Stimulated activated CD4-positive, alpha-beta T cell treated with anti-CD3 and anti-CD28 coated beads, Interleukin-12 subunit alpha, Interleukin-12 subunit beta, amount 100 ng/mL, for 24 hours (primary cell): Measurements from ENCODE around the gene DPYD.

Experiments
- DNase-seq, 2 experiments: peaks; one replicate each; pipeline ENCODE4 v3.0.0-alpha.2; 2020; ENCODE audit warnings: low read depth in 2 of 2

DPYD gene

DNA sequence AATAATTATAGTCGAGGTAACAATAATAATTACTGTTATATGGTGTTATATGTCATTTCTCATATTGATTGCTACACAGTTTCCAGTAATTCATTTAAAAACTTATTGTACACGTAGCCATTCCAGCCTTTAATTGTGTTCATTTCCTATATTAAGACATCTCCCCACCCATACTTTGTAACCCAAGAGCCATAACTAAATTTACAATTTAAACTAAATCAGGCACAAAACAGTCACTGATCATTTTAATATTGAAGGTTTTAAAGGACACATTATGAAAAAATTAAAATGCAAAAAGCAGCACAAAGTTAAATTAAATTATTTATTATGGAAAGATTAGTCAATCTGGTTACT lies 487.0 kb downstream of the DPYD start:
- no peak for DNase-seq

DNA sequence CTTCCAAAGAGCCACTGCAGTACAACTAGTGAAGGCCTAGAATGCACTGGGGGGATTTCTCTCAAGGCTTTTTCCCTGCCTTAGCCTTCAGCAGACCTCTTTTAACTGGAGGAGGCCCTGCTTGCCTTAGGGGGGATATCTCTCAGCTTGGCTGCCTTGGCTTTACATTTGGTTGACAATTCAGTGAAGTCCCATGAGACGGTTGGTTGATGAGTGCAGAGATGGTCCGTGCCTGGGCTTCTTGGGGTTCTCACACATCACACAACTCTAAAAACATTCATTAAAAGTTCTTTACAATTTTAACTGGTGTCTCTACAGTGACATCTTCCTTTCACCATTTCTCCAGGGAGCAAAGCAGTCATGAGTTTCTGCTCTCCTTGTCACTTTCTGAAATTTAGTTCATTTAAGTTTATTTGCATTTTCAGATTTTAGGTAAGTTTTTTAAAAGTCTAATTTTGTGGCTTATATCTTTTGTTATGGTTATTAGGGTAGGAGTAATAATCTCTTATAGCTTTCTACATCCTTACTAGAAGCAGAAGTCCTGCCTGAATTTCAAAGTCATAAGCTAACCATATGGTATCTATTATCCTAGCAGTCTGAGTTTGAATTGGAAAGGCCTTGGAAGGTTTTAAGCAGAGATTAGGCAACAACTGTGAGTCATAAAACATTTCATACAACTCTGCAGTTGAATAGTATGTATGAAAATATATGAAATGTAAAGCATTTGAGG lies 487.6 kb downstream of the DPYD start:
- no peak for DNase-seq

DNA sequence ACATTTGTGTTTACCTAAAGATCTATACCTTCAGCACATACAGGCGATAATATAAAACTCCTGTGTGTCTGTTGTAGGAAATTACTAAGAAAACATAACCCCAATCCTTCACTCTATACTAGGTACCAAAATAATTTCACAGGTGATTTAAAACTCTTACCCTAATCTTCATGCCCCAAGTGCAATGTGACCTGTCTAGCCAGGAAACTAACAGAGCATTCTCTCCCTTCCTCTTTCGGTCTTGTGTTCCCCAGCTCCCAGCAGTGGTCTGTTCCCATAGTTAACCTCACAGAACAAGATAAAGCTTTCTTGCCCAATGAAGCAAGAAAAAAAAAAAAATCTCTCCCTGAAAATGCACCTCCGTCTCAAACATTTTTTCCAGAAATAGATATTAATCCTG lies 493.5 kb downstream of the DPYD start:
- DNase-seq = no peak

DNA sequence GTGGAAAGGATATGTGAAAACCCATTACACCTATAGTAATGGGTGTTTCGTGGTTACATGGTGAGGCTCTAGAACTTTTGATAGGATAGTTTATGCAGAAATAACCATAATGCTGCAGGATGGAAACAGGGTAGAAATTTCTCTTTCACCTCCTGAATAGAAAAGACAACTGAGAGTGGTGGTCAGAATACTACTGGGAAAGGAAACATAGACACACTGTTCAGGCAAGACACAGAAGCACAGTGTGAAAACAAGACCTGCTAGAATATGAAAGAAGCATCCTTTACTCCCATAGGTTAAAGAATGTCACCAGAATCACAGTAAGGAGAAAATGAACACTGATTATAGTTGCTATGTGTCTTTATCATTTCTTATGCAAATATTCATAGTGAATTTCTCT lies 496.6 kb downstream of the DPYD start:
- DNase-seq = no peak

DNA sequence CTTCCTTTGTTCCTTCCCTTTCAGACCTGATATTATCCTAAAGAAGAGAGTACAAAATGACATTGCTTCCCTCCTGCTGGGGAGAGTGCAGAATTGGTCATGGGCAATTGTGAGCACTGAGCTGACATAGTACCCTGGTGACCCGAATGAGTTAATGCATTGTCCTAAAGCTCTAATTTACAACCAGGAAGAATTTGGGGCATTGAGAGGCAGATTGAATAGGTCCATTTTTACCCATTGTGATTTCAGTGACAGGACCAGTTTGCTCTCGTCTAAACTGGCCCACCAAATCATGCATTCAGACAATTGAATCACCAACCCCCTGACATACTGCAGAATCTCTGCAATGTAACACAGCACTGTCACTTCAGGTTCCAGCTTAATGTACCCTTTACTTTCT lies 497.4 kb downstream of the DPYD start:
- DNase-seq = no peak

DNA sequence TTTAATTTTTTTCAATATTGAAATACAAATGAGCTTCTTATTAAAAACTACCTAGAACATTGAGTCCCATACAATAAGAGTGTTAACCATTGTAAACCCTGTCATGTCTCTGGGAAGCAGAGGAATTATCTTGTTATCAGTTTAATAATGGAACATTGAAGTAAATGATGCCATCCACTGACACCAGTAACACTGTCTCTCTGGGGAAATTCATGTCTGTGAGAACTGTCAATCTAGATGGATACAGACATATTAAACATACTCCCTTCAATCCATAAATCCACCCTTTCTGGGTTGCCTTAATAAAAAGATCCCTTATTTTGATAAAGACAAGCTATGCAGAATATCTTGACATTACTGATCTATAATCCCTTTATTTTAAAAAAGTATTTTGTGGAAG lies 503.2 kb downstream of the DPYD start:
- DNase-seq = no peak

DNA sequence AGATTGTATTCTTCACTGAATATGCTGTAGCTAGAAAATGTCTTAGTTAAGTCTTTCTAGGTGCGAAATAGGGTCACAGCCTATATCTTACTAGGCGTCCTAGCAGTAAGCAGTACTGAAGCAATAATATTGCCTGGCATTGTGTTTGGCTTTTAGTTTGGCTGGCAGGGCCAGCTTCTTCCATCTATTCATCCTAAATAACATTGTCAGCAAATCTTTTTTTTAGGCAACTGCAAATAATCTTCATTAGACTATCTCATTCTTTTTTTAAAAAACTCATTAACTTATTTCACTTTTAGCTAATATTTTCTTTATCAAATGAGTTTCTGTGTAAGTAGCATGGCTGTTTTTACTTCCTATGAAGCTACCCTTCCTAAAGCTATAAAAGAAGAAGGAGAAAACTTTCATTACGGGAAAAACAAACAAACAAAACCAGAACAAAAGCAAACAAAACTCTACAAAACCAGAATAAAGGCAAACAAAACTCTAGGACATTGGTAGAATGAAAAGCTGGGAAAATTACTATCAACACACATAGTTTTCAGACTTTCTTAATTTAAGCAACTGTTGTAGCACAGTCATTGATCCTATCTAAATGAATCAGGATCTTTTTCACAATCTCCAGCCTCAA lies 506.0 kb downstream of the DPYD start:
- no peak for DNase-seq

DNA sequence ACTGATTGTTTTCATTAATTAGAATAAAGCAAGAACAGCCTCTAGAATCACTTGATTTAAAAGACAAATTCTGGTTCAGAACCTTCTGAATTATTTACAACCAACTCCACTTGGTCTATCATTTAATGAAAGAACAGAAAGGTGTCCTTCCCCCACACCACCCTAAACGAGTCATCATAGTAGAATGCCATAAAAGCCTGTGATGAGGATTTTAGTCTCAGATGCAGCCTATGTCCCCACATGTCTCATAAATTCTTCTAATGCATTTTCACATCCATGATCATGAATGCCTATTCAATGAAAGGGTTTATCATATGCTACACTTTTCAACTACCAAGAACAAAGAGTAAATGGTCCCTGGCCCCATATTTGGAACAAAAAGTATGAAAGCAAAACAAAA lies 508.1 kb downstream of the DPYD start:
- no peak for DNase-seq

DNA sequence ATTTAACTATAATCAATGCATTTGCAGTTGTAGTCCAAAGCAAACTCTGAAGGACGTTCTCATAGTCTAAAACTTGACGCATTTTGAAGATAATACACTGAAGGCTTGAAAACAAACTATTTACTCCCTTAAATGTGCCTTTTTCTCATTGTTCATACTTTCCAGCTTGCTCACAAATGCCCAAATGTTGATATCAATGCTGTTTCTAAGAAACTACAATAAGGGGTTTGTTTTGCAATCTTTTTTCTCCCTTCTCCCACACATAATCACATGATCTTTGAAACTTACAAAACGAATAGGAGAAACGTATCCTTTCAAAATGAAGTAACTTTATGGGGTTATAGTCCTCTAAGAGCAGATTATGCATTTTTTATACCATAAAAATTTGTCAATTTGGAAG lies 508.7 kb downstream of the DPYD start:
- DNase-seq = no peak

DNA sequence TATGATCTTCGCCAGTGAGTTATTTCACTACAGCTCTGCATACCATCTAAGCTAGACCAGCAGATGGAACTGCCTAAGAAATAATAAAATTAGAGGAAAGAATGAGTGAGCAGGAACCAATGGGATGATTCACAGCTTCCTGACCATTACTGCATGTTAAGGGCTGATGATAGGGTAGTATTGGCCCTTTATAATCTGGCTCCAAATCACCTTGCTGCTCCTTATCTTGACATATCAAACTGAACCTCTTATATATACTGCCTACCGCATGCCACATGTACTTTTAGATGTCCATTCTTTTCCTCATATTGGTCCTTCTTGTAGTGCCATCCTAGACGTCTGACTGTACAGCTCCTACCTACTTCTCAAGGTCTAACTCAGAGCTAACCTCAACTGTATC lies 524.4 kb downstream of the DPYD start:
- no peak for DNase-seq

DNA sequence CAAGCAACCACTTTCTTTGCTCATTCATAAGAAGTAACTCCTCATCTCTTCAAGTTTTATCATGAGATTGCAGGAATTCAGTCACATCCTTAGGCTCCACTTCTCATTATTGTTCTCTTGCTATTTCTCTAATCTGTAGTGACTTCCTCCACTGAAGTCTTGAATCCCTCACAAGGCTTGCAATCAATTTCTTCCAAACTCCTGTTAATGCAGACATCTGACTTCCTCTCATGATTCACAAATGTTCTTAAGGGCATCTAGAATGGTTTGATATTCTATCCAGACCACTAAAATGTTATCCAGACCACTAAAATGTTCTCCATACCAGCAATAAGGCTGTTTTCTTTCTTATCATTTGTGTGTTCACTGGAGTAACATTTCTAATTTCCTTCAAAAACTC lies 528.1 kb downstream of the DPYD start:
- no peak for DNase-seq

DNA sequence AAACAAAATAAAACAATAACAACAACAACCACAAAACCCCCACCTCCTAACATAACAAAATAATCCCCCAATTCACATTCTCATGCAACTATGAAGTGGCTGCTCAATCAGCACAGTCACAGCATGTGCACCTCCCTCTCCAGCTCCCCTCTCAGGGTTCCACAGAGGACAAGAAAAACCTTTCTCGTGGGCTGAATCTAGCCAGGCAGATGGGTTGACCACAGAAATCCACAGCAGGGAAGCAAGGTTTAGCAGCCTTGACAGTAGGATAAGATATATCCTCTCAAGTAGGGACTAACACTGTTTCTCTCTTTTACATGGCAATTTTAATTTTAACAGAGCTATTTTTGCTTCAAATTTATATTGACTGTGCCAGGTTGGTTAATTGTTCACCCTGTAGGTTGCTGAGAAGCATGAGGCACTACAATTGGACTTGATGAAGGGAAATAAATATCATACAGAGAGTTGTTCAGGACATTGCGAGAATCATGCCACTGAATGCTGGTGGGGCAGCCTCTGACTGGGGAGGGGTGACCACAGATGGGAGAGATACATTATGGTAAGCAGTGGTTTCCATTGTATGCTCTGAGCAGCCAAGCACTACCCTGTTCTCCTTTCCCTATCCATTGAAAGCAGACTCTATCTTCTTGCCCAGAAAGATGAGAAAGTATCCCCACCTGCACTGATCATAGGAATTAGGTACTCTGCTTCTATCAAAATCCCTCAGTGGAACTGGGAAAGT lies 535.1 kb downstream of the DPYD start:
- no peak for DNase-seq

DNA sequence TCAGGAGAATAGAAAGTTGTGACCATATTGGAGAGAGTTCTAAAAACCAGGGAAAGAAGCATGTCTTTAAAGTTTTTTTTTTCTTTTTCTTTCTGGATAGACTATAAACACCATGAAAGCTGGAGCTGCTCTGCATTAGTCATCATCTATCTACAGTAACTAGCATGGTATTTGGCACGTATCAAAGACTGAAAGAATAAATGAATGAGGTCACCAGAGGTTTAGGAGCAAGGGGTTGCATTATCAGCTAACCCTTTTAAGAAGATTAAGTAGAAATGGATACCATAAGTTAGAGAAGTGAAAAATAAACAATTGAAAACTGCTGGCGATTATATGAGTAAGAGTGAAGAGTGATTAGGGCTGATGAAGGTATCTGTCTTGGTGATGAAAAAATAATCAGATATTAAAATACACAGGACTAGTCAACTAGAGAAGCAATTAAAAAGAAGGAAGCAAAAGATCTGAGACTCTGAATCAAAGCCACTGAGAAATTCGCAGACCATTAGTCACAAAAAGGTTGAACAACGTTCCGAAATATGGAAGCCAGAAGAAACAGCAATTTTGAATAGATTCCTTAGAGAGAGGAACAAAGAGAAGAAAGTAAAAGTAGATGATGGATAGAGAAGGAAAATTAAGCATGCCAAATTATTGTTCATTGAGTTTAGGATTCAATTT lies 536.4 kb downstream of the DPYD start:
- DNase-seq = no peak

DNA sequence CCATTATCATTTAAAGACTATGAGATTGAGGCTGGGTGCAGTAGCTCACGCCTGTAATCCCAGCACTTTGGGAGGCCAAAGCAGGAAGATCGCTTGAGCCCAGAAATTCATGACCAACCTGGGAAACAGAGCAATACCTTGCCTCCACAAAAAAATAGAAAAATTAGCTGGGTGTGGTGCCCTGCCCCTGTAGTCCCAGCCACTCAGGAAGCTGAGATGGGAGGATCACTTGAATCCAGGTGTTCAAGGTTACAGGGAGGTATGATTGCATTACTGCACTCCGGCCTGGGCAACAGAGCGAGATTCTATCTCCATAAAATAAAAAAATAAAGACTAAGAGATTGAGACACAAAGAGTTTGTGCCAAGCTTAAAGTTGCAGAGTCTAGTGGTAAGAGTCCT lies 537.0 kb downstream of the DPYD start:
- DNase-seq = no peak

DNA sequence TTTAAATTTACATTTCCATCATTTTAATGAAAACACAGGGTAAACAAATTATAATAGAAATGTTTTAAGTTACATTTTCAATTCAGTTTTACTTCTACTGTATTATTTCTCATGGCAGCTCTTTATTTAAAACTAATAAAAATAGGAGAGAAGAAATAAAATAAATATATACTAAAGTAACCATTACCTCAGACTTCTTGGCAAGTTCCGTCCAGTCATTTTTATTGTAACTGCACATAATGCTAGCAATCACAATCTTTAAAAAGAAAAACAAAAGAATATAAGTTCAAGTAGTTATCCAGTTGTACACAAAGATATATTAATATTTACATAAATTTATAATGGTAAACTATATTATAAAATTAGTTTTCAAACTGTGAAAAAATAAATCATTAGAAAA lies 538.6 kb downstream of the DPYD start:
- no peak for DNase-seq

DNA sequence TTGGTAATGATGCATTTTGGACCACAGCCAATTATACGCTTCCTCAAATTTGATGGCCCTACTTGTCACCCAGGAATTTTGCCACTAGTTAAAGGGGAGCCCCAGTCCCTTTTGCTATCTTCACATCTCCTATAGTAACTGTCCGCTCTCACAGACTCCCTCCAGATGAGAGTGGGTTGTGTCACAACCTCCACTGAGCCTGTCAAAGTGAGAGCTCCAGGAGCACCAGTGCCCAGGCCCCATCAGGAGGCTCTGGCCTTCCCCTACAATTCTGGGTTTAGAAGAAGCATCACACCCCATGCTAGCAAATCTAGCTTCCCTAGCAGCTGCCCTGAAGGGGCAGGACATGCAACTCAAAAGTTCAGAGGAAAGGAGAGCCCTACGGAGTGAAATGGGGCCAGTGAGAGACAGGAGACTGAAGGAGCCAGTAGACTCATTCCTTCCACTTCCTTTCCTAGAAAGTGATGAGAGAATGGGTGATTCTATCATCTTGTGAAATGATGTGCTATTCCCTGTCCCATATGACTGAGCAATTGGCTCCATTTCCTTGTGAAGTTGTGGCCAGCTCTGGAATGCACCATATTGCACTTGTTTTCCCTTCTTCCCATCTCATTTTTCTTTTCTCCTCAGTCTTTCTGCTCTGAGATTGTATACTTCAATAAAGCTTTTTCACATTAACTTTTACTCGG lies 541.3 kb downstream of the DPYD start:
- DNase-seq = no peak

DNA sequence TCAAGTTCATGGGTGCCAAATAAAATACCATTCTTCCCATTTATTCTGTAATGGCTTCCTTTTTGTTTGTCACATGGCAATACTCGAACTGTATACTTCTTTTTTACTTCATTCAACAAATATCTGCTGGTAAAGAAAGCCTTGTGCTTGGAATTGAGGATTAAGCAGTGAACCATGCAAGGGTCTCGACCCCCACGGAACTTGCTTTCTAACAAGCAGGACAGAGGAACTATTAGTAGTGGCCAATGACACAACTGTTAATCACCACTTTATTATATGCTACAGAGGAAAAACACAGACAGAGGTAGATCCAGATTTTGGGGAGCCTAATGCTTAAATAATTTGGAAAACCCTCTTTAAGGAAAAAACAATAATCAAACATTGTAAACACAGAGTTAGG lies 542.2 kb downstream of the DPYD start:
- no peak for DNase-seq

DNA sequence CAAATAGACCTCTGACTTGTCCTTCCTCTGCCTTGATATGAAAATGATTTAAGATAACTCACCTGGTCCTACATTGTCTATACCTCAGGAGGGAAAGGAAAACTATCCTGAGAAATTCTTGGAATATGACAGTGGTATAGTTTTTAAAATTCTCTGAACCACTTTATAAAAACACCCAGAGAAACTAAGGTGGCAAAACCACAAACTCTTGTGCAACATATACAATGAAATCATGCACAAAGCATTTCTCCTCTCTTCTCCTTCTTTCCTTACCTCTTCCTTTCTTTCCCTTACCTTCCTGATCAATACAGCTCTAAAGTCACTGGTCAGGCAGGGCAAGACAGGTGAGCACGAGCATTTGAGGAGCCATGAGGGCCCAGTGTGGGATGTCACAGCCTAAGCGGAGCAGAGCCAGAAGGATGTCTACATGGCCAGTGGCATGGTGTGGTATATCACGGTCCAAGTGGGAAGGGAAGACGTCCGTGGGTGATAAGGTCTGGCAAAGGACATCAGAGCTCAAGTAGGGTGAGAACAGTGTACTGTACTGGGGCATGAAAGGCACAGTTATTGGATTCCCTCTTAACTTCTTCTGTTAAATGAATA lies 543.3 kb downstream of the DPYD start:
- no peak for DNase-seq

DNA sequence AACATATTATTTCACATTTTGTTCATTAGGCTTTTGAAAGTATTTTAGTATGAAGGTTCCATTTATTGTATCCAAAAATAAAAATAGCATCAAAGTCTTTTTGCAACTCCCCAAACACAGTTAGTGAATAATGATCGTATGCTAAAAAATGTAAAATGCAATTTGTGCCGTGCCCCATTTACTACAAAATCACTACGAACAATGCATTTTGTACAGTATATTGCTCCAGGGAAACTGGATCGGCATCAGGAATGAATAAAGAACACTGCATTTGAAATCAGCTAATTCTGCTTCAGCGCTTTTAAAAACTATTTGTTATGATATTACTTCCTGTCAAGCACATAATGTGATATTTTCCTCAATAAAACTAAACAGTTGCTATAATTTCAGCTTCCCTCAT lies 547.8 kb downstream of the DPYD start:
- no peak for DNase-seq

DNA sequence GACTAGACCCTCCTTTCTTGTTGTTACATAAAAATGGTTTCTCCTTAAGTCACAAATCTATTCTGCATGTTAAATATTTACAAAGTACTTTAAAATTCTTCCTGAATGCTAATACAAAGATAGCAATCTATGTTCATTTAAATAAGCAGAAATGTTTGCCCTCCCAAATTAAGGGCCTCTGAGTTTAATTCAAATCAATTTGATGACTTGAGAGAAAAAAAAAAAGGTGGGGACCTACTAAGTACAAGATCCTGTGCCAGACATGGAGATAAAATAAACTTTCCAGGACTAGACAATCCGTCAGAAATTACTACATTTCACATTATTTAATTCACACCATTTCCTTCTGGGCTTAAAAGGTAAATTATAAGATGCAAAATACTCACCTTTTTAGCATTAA lies 548.3 kb downstream of the DPYD start:
- no peak for DNase-seq

DNA sequence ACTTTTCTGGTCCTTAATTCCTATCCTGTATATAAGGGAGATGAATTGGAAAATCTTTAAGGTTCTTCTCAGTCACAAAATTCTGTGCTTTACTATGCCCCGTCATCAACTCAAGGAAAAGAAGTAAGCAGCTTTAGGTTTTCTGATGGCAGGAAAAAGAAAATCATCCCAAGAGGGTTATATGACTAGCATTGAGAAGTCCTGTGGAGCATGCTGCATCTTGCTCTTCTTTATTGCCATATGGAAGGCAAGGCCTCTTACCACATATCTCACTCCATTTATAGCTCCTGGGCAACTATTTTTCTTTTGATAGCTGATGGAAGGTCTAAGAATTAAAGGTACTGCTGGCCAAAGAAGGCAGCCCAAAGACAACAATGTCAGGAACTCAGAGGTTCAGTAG lies 552.5 kb downstream of the DPYD start:
- DNase-seq = no peak

DNA sequence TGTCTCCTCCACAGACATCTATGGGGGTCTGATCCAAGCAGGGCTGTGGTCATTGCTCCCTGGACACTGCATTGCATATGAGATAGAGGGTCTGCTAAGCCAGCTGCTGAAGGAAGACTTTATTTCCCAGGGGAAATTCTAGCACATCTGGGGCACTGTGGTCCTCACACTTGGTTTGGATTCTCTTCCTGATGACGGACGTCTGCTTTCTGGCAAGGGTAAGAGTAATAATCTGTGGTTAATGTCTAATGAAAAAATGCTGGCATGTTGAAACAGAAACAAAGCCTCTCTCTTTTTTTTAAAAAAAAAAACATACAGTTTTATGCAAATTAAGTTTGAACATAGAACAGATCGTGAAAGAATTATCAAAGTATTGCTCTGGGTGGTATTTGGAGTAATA lies 553.9 kb downstream of the DPYD start:
- DNase-seq = no peak
